ENCODE data around the gene SEMA4C. TPM values are rescaled to one million over a fixed set of nuclear protein-coding genes. Genes with fewer than 3 reads are reported as not detected.

Gene SEMA4C
- total RNA-seq, 1 donor from 2014 or later = 74.5 TPM

Other genes with a start within 250 kb of the SEMA4C start
- gene KANSL3, start 231.8 kb downstream of the SEMA4C start, total RNA-seq = 32.8 and 38.6 TPM in 2 replicates
- not detected in 2 replicates for gene FER1L5, start 227.3 kb downstream of the SEMA4C start, total RNA-seq
- 26.4 and 28.2 TPM in 2 replicates for gene LMAN2L, start 130.0 kb downstream of the SEMA4C start, total RNA-seq
- 7.5 and 15.6 TPM in 2 replicates for gene CNNM4, start 109.2 kb downstream of the SEMA4C start, total RNA-seq
- 5.5 and 8.7 TPM in 2 replicates for gene CNNM3, start 53.8 kb downstream of the SEMA4C start, total RNA-seq
- gene ANKRD23, start 26.1 kb downstream of the SEMA4C start, total RNA-seq = 3.4 and 4.3 TPM in 2 replicates
- 10.5 and 15.6 TPM in 2 replicates for gene ANKRD39, start 12.1 kb downstream of the SEMA4C start, total RNA-seq
- gene FAM178B, start 116.5 kb upstream of the SEMA4C start, total RNA-seq = 2.1 and 2.7 TPM in 2 replicates
- 0.47 and 1.3 TPM in 2 replicates for gene FAHD2B, start 224.8 kb upstream of the SEMA4C start, total RNA-seq
- 9.5 and 13.3 TPM in 2 replicates for gene ANKRD36, start 243.1 kb upstream of the SEMA4C start, total RNA-seq

All from myocyte (in vitro differentiated cells).